ENCODE results near the gene PDE6B. TPM values are rescaled to one million over a fixed set of nuclear protein-coding genes. Genes with fewer than 3 reads are reported as not detected.
A peak's percentile ranks its signal among the peaks of the same experiment; 100 is the strongest.

Gene PDE6B
- total RNA-seq, 6 donors from 2014 or later = 4.2 to 28.3 (median 9.0) TPM

DNA sequence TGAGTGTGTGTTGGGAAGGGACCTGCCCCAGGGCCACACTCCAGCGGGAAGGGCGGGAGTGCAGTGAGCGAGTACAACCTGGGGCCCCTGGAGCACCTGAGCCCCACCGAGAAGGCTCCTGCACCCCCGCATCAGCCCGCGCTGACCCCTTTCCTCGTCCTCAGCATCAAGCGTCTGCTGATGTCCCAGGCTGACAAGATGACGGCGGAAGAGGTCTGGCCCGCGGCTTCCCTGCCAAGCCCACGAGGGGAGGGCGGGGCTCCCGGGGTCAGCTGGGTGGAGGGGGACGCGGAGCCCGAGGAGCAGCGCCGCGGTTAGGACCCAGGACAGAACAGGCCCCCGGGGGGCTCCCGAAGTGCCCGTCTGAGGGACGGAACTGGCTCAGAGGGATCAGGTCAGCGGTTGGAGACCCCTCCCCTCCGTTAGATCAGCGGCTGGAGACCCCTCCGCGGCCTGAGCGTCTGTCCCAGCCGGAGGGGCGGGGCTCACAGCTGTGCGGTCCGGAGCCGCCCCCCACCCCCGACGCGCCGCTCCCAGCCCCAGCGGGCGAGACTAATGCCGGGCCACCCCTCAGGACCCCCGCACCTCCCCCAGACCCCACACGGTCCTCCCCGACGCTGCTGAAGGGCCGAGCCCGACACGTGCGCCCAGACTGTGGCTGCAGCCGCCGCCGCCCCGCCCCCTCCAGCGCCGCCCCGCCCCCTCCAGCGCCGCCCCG is 55.7 kb downstream of the PDE6B start:
- H3K4me1 ChIP-seq = peaks cover 21 to 37% (median 26%) of the 10 kb centered on the region in 4 donors
- H3K4me3 ChIP-seq = peak overlapping the region; percentile 49 to 64 (median 57)
- no peaks in the 10 kb centered on the region for H3K36me3 ChIP-seq
- no peaks in the 10 kb centered on the region for H3K27me3 ChIP-seq
- H3K27ac ChIP-seq = peak overlapping the region in 2 of 4 donors; percentile 37 to 54
- no peak for TF ChIP-seq EP300 (IDR thresholded peaks at IDR 0.05)
- TF ChIP-seq, protein P1, sequence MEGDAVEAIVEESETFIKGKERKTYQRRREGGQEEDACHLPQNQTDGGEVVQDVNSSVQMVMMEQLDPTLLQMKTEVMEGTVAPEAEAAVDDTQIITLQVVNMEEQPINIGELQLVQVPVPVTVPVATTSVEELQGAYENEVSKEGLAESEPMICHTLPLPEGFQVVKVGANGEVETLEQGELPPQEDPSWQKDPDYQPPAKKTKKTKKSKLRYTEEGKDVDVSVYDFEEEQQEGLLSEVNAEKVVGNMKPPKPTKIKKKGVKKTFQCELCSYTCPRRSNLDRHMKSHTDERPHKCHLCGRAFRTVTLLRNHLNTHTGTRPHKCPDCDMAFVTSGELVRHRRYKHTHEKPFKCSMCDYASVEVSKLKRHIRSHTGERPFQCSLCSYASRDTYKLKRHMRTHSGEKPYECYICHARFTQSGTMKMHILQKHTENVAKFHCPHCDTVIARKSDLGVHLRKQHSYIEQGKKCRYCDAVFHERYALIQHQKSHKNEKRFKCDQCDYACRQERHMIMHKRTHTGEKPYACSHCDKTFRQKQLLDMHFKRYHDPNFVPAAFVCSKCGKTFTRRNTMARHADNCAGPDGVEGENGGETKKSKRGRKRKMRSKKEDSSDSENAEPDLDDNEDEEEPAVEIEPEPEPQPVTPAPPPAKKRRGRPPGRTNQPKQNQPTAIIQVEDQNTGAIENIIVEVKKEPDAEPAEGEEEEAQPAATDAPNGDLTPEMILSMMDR (IDR thresholded peaks at IDR 0.05) = no peak
- TF ChIP-seq POLR2AphosphoS5 (IDR thresholded peaks at IDR 0.05) = no peak
- TF ChIP-seq POLR2A (IDR thresholded peaks at IDR 0.05) = peak in 1 of 4 donors; percentile 27
- 1% methylated on average over 35 of the region's 62 CpGs; no CpG with 5 or more reads in 1 of the 2 donors for WGBS, 2 donors
- peak in 1 of 2 donors; percentile 77 for ATAC-seq (ENCODE audit: low FRiP score in 2 of 2)
- H3K9me3 ChIP-seq = no peaks in the 10 kb centered on the region
- peak; percentile 55 to 93 for DNase-seq

DNA sequence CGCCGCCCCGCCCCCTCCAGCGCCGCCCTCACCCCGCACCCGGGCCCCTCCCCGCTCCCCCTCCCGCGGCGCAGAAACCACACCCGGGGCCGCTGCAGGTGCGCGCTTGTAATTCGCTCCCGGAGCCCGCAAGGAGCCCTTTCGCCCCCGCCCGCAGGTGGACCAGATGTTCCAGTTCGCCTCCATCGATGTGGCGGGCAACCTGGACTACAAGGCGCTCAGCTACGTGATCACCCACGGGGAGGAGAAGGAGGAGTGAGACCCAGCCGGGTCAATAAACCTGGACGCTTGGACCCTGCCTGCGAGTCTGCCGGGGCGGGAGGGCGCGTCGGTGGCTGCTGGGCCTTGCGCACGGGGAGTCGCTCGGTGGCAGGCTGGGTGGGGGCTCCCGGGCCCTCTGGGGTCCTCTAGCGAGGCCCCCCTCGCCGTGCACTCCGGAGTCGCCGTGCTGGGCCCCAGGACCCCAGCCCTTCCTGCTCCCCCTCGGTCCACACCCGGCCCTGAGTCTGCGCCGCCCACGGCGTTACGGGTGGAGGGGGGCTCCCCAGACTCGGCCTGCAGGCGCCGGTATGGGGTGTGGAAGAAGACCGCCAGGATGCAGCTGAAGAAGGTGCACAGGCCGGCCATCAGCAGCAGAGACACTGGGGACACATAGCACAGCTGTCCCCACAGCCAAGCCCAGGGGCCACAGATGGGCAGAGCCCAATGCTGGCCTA is 56.5 kb downstream of the PDE6B start:
- H3K36me3 ChIP-seq = peaks cover 0 to 5% (median 0%) of the 10 kb centered on the region in 4 donors
- DNase-seq = peak; percentile 56 to 92
- 89% methylated on average over 35 of the region's 58 CpGs; no CpG with 5 or more reads in 1 of the 2 donors for WGBS, 2 donors
- no peak for TF ChIP-seq EP300 (IDR thresholded peaks at IDR 0.05)
- TF ChIP-seq, protein P1 (IDR thresholded peaks at IDR 0.05) = no peak
- TF ChIP-seq POLR2AphosphoS5 (IDR thresholded peaks at IDR 0.05) = no peak
- no peak for TF ChIP-seq POLR2A (IDR thresholded peaks at IDR 0.05)
- no peak overlapping the region for H3K27ac ChIP-seq
- no peaks in the 10 kb centered on the region for H3K27me3 ChIP-seq
- H3K9me3 ChIP-seq = no peaks in the 10 kb centered on the region
- H3K4me3 ChIP-seq = peak overlapping the region in 3 of 4 donors; percentile 29 to 56 (median 31)
- H3K4me1 ChIP-seq = peaks cover 24 to 44% (median 30%) of the 10 kb centered on the region in 4 donors
- ATAC-seq (ENCODE audit: low FRiP score in 2 of 2) = no peak

DNA sequence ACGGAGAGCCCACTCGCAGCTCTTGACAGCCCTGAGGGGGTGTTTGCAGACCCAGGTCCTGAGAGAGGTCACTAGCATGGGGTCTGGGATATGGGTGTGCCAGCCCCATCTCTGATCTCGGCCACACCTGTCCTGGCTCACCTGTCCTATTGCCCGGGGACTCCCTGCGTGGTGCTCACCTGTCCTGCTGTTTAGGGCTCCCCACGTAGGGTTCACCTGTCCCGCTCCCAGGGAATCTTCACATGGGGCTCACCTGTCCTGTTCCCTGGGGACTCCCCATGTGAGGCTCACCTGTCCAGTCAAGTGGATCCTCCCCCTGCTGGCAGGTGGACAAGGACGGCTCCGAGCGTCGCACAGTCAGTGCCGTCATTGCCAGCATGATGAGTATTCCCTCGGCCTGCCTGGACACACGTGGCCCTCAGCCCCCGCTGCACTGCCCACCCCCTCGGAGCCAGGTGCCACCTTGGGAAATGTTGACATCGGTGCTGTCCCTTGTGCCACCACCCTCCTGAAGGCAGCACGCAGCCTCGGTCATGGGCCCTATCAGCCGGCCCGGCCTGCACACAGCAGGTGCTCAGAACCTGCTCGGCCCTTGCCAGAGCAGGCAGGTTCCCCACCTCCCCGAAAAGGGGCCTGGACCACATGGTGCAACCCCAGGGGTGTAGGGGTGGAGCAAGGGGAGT is 57.3 kb downstream of the PDE6B start:
- peaks cover 0 to 5% (median 0%) of the 10 kb centered on the region in 4 donors for H3K36me3 ChIP-seq
- H3K27me3 ChIP-seq = no peaks in the 10 kb centered on the region
- TF ChIP-seq, protein P1 (IDR thresholded peaks at IDR 0.05) = no peak
- TF ChIP-seq POLR2A (IDR thresholded peaks at IDR 0.05) (no peak), EP300 (IDR thresholded peaks at IDR 0.05) (no peak), POLR2AphosphoS5 (IDR thresholded peaks at IDR 0.05) (no peak)
- H3K9me3 ChIP-seq = no peaks in the 10 kb centered on the region
- H3K27ac ChIP-seq = no peak overlapping the region
- DNase-seq (peak in 1 of 2 donors; percentile 71), ATAC-seq (ENCODE audit: low FRiP score in 2 of 2) (no peak)
- no peak overlapping the region for H3K4me3 ChIP-seq
- WGBS, 2 donors = 90 to 96% methylated on average over 9 to 21 of the region's 23 CpGs
- peaks cover 32 to 51% (median 37%) of the 10 kb centered on the region in 4 donors for H3K4me1 ChIP-seq

DNA sequence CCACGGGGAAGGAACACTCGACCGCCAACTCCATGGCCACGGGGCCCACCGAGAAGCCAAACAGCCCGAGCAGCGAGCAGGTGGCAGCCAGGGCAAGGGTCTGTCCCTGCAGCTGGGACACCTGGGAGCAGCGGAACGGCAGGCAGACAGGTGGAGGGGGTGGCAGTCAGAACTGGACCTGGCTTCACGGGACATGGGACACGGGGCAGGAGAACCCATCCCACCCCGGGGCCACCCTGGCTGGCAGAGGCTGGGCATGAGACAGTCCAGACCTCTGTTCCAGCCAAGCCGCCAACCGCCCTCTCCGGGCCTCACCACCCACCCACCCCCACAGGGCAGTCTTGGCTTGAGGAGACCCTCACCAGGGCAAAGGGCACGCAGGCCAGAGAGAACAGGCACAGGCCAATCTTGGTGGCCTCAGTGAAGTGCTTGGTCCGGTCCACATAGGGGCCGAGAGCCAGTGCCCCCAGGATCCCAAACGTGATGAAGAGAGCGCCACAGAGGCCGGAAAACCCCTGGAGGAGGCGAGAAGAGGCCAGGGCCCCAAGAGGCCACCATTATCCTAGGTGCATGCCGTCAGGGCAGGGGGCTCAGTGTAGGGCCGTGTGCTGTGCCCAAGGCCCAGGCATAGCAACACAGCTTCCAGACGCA is 58.0 kb downstream of the PDE6B start:
- peak overlapping the region in 2 of 4 donors; percentile 19 for H3K27ac ChIP-seq
- DNase-seq (peak in 1 of 2 donors; percentile 58), ATAC-seq (ENCODE audit: low FRiP score in 2 of 2) (no peak)
- no peaks in the 10 kb centered on the region for H3K9me3 ChIP-seq
- H3K4me1 ChIP-seq = peaks cover 39 to 59% (median 44%) of the 10 kb centered on the region in 4 donors
- H3K27me3 ChIP-seq = no peaks in the 10 kb centered on the region
- H3K4me3 ChIP-seq = no peak overlapping the region
- peaks cover 0 to 5% (median 0%) of the 10 kb centered on the region in 4 donors for H3K36me3 ChIP-seq
- 73 to 81% methylated on average over 16 to 23 of the region's 25 CpGs for WGBS, 2 donors
- TF ChIP-seq EP300 (IDR thresholded peaks at IDR 0.05) = no peak
- TF ChIP-seq, protein P1 (IDR thresholded peaks at IDR 0.05) = no peak
- TF ChIP-seq POLR2AphosphoS5 (IDR thresholded peaks at IDR 0.05) = no peak
- no peak for TF ChIP-seq POLR2A (IDR thresholded peaks at IDR 0.05)

Data from upper lobe of left lung (tissue), 6 donors.